HG03378 (cell line): ENCODE results near the gene ARHGDIG.
"Not testable (repeated sequence)": the region's sequence is repeated elsewhere in the genome, so short reads cannot be mapped to it uniquely, and the experiment has no call there.

Experiments
- ATAC-seq: cut with Tn5 transposase; IDR thresholded peaks from one replicate; pipeline ENCODE4 v1.9.1; 2021; ENCODE audit warnings: mild to moderate bottlenecking, moderate library complexity; ENCODE audit not compliant: unreplicated experiment

The ARHGDIG gene

GRCh38 chr16:263182-263774, 17.1 kb upstream of the ARHGDIG start:
- ATAC-seq: no peak

- no peak for ATAC-seq
These were observed 16.4 kb upstream of the ARHGDIG start for GRCh38 chr16:263944-264343.

GRCh38 chr16:264440-264951, 15.9 kb upstream of the ARHGDIG start:
- ATAC-seq: no peak

- no peak for ATAC-seq
These were observed 15.3 kb upstream of the ARHGDIG start for GRCh38 chr16:265002-265529.

- no peak for ATAC-seq
These were observed 14.7 kb upstream of the ARHGDIG start for GRCh38 chr16:265711-266110.

- ATAC-seq: no peak
These were observed 13.9 kb upstream of the ARHGDIG start for GRCh38 chr16:266258-267164.

GRCh38 chr16:267562-267961, 12.8 kb upstream of the ARHGDIG start:
- ATAC-seq: not testable (repeated sequence)

- no peak for ATAC-seq
These were observed 12.0 kb upstream of the ARHGDIG start for GRCh38 chr16:268141-269053.

GRCh38 chr16:269061-269796, 11.2 kb upstream of the ARHGDIG start:
- no peak for ATAC-seq

GRCh38 chr16:270381-271255, 9.8 kb upstream of the ARHGDIG start:
- no peak for ATAC-seq

GRCh38 chr16:272633-273546, 7.5 kb upstream of the ARHGDIG start:
- no peak for ATAC-seq

GRCh38 chr16:273547-274421, 6.6 kb upstream of the ARHGDIG start:
- ATAC-seq: no peak

GRCh38 chr16:275041-275641, 5.2 kb upstream of the ARHGDIG start:
- ATAC-seq: no peak

GRCh38 chr16:275786-276232, 4.6 kb upstream of the ARHGDIG start, which contains the start of gene RGS11:
RGS11 (minus strand) TSS chr16:275944; CDS start chr16:275911, 33 bp downstream.
- ATAC-seq: no peak

- ATAC-seq: no peak
These were observed 3.8 kb upstream of the ARHGDIG start for GRCh38 chr16:276426-277077.

GRCh38 chr16:278863-279366, 1.5 kb upstream of the ARHGDIG start:
- no peak for ATAC-seq
